ENCODE results near the gene SLC34A3. TPM values are rescaled to one million over a fixed set of nuclear protein-coding genes. Genes with fewer than 3 reads are reported as not detected.

SLC34A3 gene
- total RNA-seq, 1 experiment from 2014 or later, result not detected

- ChIA-PET POLR2A (ENCODE audit: low non-redundant PET) (interaction anchor here (1.1 kb wide), 1 partner anchor 13 kb away, joined by 3 read pairs; the partner anchor contains the start of gene TUBB4B), CTCF (interaction anchor here (0.6 to 2.3 kb wide), 2 partner anchors 17 to 169 kb away, joined by 3 to 11 read pairs; partner anchors contain the start of genes EXD3 and NOXA1)
- Histone ChIP-seq H3K36me3 (ENCODE audit: insufficient read depth, low read length, poor library complexity, severe bottlenecking) (peaks cover 14% of the 10 kb centered on the region), H3K4me3 (ENCODE audit: low read depth, low read length, poor library complexity, severe bottlenecking) (peak overlapping the region; percentile 88), H3K9me3 (ENCODE audit: low read depth, low read length, poor library complexity, severe bottlenecking) (no peaks in the 10 kb centered on the region), H3K4me1 (ENCODE audit: insufficient read depth, low read length, poor library complexity, severe bottlenecking) (peaks cover 15% of the 10 kb centered on the region), H3K27ac (ENCODE audit: low read depth, low read length, poor library complexity, severe bottlenecking) (peak overlapping the region; percentile 88), H3K27me3 (replicated peaks; ENCODE audit: insufficient read depth, low read depth, low read length, poor library complexity) (no peaks in the 10 kb centered on the region)
- BruUV-seq (replicated peaks), result no TSS peak
- DNase-seq (ENCODE audit: low spot score), result peak; percentile 60
- no peak for TF ChIP-seq CTCF (conservative IDR thresholded peaks at IDR 0.05; ENCODE audit: low read depth, low read length)
- TF ChIP-seq EZH2 (IDR thresholded peaks at IDR 0.05; ENCODE audit: borderline replicate concordance, low read depth, low read length, poor library complexity, severe bottlenecking), result no peak
- intact Hi-C loops (cut with micrococcal nuclease; ENCODE audit: unreplicated experiment), result no loop called here
Measured at GRCh38 chr9:137253717-137254623, 23.3 kb downstream of the SLC34A3 start.

GRCh38 chr9:137254624-137255447 is 24.1 kb downstream of the SLC34A3 start, which contains the start of gene NELFB:
Gene NELFB, plus strand, starts transcription at chr9:137255327.
- BruUV-seq (replicated peaks), result no TSS peak
- Histone ChIP-seq H3K4me3 (ENCODE audit: low read depth, low read length, poor library complexity, severe bottlenecking) (peak within 1 kb of the TSS; percentile 88), H3K27me3 (replicated peaks; ENCODE audit: insufficient read depth, low read depth, low read length, poor library complexity) (no peaks in the 10 kb centered on the region), H3K9me3 (ENCODE audit: low read depth, low read length, poor library complexity, severe bottlenecking) (no peaks in the 10 kb centered on the region), H3K4me1 (ENCODE audit: insufficient read depth, low read length, poor library complexity, severe bottlenecking) (peaks cover 15% of the 10 kb centered on the region), H3K36me3 (ENCODE audit: insufficient read depth, low read length, poor library complexity, severe bottlenecking) (peaks cover 16% of the 10 kb centered on the region), H3K27ac (ENCODE audit: low read depth, low read length, poor library complexity, severe bottlenecking) (peak within 1 kb of the TSS; percentile 88)
- no peak for TF ChIP-seq EZH2 (IDR thresholded peaks at IDR 0.05; ENCODE audit: borderline replicate concordance, low read depth, low read length, poor library complexity, severe bottlenecking)
- ChIA-PET CTCF (interaction anchor here (0.6 to 2.3 kb wide), 2 partner anchors 18 to 168 kb away, joined by 3 to 11 read pairs; partner anchors contain the start of genes EXD3 and NOXA1), POLR2A (ENCODE audit: low non-redundant PET) (interaction anchor here (1.1 kb wide), 1 partner anchor 14 kb away, joined by 3 read pairs; the partner anchor contains the start of gene TUBB4B)
- peak; percentile 93 for DNase-seq (ENCODE audit: low spot score)
- intact Hi-C loops (cut with micrococcal nuclease; ENCODE audit: unreplicated experiment), result no loop called here

GRCh38 chr9:137255448-137256114 is 24.9 kb downstream of the SLC34A3 start:
- CTCF ChIA-PET, result no interaction called here
- Histone ChIP-seq H3K4me3 (ENCODE audit: low read depth, low read length, poor library complexity, severe bottlenecking) (peak overlapping the region; percentile 88), H3K27ac (ENCODE audit: low read depth, low read length, poor library complexity, severe bottlenecking) (peak overlapping the region; percentile 79), H3K36me3 (ENCODE audit: insufficient read depth, low read length, poor library complexity, severe bottlenecking) (peaks cover 16% of the 10 kb centered on the region), H3K4me1 (ENCODE audit: insufficient read depth, low read length, poor library complexity, severe bottlenecking) (peaks cover 15% of the 10 kb centered on the region), H3K9me3 (ENCODE audit: low read depth, low read length, poor library complexity, severe bottlenecking) (no peaks in the 10 kb centered on the region), H3K27me3 (replicated peaks; ENCODE audit: insufficient read depth, low read depth, low read length, poor library complexity) (no peaks in the 10 kb centered on the region)
- DNase-seq (ENCODE audit: low spot score), result no peak
- TF ChIP-seq CTCF (conservative IDR thresholded peaks at IDR 0.05; ENCODE audit: low read depth, low read length), result no peak
- no peak for TF ChIP-seq EZH2 (IDR thresholded peaks at IDR 0.05; ENCODE audit: borderline replicate concordance, low read depth, low read length, poor library complexity, severe bottlenecking)
- BruUV-seq (replicated peaks), result no TSS peak
- POLR2A ChIA-PET (ENCODE audit: low non-redundant PET), result interaction anchor here (1.1 kb wide), 1 partner anchor 15 kb away, joined by 3 read pairs; the partner anchor contains the start of gene TUBB4B
- intact Hi-C loops (cut with micrococcal nuclease; ENCODE audit: unreplicated experiment), result no loop called here

Measured in A673 (cell line).